GM18858 (cell line): ENCODE data around the gene CREB1.

Source experiments
- ATAC-seq: cut with Tn5 transposase; IDR thresholded peaks from one replicate; pipeline ENCODE4 v1.9.1; 2021; ENCODE audit not compliant: unreplicated experiment

The CREB1 gene

DNA sequence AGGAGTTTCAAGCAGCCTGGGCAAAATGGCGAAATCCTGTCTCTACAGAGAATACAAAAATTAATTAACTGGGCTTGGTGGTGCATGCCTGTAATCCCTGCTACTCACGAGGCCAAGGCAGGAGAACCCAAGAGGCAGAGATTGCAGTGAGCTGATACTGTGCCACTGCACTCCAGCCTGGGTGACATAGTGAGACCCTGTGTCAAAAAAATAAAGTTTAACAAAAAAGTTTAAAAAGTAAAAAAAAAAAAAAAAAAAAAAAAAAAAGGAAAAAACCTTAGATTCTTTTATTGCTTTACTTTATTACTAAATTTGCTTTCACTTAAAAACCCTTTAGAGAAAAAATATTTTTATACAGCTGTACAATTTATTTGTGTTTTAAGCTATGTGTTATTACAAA, 10.7 kb downstream of the CREB1 start:
- no peak for ATAC-seq

- ATAC-seq, result no peak
Measured at GRCh38 chr2:207541933-207542332, 12.2 kb downstream of the CREB1 start.

- ATAC-seq, result no peak
Measured at GRCh38 chr2:207543272-207543671, 13.5 kb downstream of the CREB1 start.

GRCh38 chr2:207546822-207547221, 17.1 kb downstream of the CREB1 start:
- no peak for ATAC-seq

DNA sequence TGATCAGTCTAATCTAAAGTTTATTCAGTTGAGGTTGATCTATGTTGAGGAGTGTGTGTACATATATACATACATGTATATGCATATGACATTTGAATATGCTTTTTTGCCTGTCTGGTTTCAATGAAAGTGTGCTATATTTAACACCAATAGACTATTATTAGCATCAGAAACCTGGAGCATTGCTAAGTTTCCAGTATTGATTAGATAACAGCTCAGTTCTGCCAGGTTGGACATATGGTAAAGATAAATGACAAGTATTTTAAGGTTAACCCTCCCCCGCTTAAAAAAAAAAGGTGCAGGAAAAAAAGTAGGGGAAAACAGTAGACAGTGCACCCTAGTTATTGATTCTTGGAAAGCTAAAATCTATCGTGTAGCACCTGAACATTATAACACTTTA, 19.4 kb downstream of the CREB1 start:
- no peak for ATAC-seq

DNA sequence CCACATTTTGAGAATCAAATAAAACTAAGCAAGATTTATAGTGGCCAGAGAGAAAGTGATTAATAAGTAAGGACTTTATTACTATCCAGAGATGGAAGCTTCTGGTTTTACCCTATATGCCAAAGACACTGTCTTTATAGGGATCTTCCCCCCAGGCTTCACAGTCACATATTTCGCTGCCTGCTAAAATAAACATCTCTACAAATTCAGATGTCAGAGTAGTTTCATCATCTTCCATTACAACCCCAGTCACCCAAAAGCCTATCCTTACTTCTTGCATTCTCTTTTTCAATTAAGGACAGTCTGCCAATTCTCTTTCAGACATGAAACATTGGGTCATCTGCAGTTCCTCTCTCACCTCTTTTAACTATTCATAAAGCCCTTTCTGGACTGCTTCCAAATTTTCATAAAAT, 28.3 kb downstream of the CREB1 start:
- ATAC-seq, result no peak

GRCh38 chr2:207561386-207562080, 31.8 kb downstream of the CREB1 start:
- ATAC-seq, result no peak

DNA sequence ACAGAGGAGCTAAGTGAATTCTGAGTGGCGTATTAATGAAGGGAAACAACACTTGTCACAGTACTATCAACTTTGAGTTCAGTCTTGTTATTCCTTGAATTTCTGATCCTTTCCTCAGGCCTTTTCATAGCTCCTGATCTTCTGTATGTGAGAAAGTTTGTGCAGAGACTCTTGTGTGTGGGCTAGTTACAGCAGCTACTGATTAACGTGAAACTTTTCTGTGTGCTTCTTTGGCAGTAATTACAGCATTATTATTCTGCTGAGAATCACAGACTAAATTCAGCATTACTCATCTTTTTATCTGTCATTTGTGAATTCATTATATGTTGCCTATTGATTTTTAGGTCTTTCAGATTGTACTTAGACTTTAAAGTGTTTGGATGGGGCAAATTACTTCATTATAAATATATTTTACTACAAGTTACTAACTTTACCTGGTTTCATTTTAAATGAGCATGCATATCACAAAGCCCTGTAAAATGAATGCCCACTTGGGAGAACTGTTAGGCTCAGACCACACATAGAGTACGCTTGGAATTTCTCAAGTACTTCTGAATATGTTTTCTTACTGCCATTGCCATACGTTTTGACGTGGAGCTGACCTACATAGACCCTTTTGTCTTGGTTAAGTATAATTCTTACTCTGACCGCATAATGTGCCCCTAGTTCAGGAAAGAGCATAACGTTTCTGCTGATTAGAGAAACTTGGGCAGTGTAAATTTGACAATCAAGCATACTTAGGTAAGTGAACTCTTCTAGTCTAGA, 36.2 kb downstream of the CREB1 start:
- ATAC-seq, result no peak

- no peak for ATAC-seq
Measured at GRCh38 chr2:207567671-207568070, 37.9 kb downstream of the CREB1 start.

GRCh38 chr2:207571370-207571769, 41.6 kb downstream of the CREB1 start:
- ATAC-seq, result no peak

DNA sequence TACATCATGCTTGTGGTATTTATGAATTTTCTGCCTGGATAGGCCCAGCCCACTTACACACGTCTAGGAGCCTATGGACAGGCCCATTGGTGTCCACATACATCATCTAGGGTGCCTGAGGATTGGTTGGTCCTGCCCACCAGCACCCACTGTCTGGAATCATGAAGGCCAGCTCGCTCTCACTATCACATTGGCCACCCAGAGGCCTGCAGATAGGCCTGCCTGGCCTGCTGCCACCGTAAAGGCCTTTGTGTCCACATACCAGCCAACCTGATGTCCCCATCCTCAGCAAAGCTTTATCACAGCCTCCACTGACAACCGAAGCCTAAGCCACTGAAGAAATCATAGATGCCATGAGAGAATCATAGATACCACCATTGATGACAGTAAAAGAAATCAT, 55.2 kb downstream of the CREB1 start:
- ATAC-seq, result no peak

DNA sequence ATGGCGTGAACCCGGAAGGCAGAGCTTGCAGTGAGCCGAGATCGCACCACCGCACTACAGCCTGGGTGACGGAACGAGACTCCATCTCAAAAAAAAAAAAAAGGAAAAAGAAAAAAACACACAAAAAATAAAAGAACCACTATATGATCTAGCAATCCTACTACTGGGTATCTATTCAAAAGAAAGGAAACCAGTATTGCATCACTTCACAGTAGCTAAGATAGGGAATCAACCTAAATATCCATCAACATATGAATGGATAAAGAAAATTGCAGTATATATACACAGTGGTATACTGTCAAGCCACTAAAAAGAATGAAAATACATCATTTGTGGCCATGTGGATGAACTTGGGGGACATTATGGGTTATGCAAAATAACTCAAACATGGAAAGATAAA, 57.5 kb downstream of the CREB1 start:
- ATAC-seq, result no peak

DNA sequence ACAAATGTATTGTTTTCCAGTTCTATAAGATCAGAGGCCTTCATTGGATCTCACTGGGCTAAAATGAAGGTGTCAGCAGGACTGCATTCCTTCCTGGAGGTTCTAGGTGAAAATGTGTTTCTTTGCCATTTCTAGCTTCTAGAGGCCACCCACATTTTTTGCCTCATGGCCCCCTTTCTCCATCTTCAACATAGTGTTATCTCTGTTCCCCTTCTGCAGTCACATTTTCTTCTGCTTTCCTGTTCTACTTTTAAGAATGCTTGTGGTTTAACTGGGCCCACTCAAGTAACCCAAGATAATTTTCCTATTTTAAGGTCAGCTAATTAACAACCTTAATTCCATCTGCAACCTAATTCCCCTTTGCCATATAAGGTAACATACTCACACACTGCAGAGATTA, 59.4 kb downstream of the CREB1 start:
- no peak for ATAC-seq

GRCh38 chr2:207593277-207593676, 63.5 kb downstream of the CREB1 start:
- ATAC-seq, result no peak

GRCh38 chr2:207594264-207594663, 64.5 kb downstream of the CREB1 start:
- ATAC-seq, result no peak

GRCh38 chr2:207594731-207595130, 65.0 kb downstream of the CREB1 start:
- no peak for ATAC-seq

- no peak for ATAC-seq
Measured at GRCh38 chr2:207599636-207600035, 69.9 kb downstream of the CREB1 start.

DNA sequence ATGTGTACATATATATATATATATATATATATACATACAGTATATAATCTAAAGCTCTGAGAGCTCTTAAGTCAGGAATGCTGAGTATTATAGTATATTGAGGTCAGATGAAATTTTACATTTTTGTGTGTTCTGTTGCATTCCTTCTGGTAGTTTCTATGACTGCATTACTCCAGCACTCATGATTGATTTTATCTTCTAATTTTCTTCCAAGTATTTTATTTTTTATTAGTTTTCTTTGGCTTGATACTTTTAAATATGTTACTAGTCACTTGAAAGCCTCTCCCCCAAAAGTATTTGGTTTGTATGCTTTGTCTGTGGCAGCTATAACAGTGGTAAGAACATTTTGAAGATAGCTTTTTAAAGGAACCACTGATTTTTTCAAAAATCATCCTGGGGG, 70.5 kb downstream of the CREB1 start:
- ATAC-seq, result no peak

DNA sequence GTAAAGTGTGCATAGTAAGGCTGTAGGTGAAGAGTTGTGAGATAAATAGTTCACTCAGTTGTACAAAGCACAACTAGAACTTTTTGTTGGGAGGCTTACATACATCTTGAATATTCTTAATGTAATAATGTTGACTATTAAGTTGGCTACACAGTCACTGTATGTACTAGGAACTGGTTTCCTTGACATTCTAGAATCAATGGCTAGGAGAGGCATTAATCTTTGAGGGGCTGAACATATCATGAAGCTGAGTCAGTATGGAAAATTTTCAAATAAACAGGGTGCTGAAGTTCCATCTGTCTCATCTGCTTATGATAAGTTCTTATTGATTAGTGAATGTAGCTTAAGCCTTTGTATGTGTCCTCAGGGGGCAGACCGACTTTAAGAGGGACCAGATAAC, 72.0 kb downstream of the CREB1 start:
- ATAC-seq, result no peak

GRCh38 chr2:207603486-207603885, 73.7 kb downstream of the CREB1 start:
- ATAC-seq, result no peak

- no peak for ATAC-seq
Measured at GRCh38 chr2:207606399-207606798, 76.6 kb downstream of the CREB1 start.

DNA sequence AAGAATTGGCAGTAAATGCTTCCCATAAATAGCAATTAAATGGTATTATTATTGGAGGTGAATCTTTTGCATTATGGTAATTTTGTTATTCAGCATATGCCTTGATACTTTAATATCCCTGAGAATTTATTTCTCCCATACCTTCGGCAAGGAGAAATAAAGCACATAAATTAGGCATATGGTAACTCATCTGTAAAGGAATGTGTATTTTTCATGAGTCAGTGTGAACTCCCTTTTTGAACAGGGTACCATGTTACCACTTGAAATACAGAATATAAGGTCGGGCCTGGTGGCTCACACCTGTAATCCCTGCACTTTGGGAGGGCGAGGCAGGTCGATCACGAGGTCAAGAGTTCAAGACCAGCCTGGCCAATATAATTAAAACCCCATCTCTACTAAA, 77.1 kb downstream of the CREB1 start:
- no peak for ATAC-seq

DNA sequence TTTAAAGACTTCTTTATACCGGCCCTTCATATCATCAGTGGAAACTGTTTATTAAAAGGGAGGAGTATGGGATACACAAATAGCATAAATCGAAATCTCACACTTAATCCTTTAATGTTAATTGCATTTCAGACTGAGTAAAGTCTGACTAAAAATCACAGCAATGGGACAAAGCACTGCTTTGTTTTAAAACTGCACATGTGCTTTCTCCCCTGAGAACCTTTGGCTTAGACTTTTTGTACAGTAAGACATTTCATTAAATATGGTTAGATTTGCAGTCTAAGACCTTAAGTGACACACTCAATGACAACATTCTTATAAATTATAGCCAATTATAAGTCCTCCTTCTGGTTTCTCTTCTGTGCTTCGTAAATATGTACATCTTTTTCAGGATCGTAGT, 83.0 kb downstream of the CREB1 start:
- no peak for ATAC-seq
